Measurements from ENCODE around the gene ERCC6.

GRCh38 chr10:49478819-49479218 lies 60.1 kb downstream of the ERCC6 start:
- no peak for TF ChIP-seq CTCF (IDR thresholded peaks at IDR 0.05; ENCODE audit: poor library complexity, severe bottlenecking)
- TF ChIP-seq RAD21 (conservative IDR thresholded peaks at IDR 0.05) = no peak
- no peak for TF ChIP-seq TAF1 (IDR thresholded peaks at IDR 0.05; ENCODE audit: low read depth)
- TF ChIP-seq EP300 (conservative IDR thresholded peaks at IDR 0.05; ENCODE audit: poor library complexity, severe bottlenecking) = no peak
- TF ChIP-seq REST (IDR thresholded peaks at IDR 0.05; ENCODE audit: borderline replicate concordance) = no peak
- no peak for TF ChIP-seq MXI1 (conservative IDR thresholded peaks at IDR 0.05; ENCODE audit: poor library complexity, severe bottlenecking)
